ENCODE data around the gene C11orf54. TPM values are rescaled to one million over a fixed set of nuclear protein-coding genes. Genes with fewer than 3 reads are reported as not detected.
A peak's percentile ranks its signal among the peaks of the same experiment; 100 is the strongest.

C11orf54 gene
- total and polyA plus RNA-seq, 12 donors = 15.2 to 68.2 (median 33.7) TPM

DNA sequence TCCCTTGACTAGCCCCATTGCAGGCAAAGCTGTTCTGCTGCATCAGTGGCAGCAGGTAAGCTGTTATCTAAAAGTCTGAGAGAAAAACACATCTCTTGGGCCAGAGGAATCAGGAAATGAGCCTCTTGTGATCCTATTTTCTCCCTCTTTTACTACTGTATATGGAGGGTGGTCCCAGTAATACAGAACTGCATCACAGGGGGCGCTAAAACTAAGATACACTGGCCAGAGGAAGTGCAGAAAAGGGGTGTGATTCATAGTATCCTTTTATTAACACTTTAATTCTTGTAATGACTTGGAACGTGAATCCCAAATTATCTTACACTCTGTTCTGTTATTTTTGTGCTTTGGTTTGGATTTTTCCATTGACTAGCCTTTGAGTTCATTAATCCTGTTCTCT is 33.8 kb downstream of the C11orf54 start:
- H3K9me3 ChIP-seq (replicated peaks in 1 of 3) = no peaks in the 10 kb centered on the region
- no peak overlapping the region for H3K4me3 ChIP-seq
- H3K27ac ChIP-seq = no peak overlapping the region
- TF ChIP-seq CTCF (IDR thresholded peaks at IDR 0.05) (no peak), POLR2A (IDR thresholded peaks at IDR 0.05) (no peak)
- no peak for DNase-seq
- 53 to 63% (median 56%) methylated on average over 2 of the region's 2 CpGs for WGBS, 4 donors
- no peaks in the 10 kb centered on the region for H3K4me1 ChIP-seq (replicated peaks in 1 of 2)
- no peaks in the 10 kb centered on the region for H3K36me3 ChIP-seq (replicated peaks in 1 of 2)
- intact Hi-C loops (cut with DNase I) = no loop called here
- no peaks in the 10 kb centered on the region for H3K27me3 ChIP-seq

DNA sequence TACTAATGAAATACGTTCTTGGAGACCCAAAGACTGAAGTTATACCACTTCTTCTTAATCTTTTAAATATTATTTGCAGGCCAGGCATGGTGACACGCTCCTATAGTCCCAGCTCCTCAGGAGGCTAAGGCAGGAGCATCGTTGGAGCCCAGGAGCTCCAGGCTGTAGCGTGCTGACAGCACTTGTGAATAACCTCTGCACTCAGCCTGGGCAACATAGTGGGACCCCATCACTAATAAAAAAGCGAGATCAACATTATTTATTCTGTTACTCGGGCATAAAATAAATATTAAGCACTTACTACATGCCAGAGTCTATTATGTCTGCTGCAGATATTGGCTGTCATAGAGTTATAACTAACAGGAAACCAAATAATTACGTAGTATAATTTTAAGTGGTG is 41.9 kb downstream of the C11orf54 start:
- TF ChIP-seq CTCF (IDR thresholded peaks at IDR 0.05) (no peak), POLR2A (IDR thresholded peaks at IDR 0.05) (no peak)
- peaks cover 0 to 5% of the 10 kb centered on the region in 2 donors for H3K36me3 ChIP-seq (replicated peaks in 1 of 2)
- no peak for DNase-seq
- 55 to 70% (median 60%) methylated on average over 7 of the region's 7 CpGs for WGBS, 4 donors
- peak overlapping the region in 1 of 5 donors; percentile 94 for H3K27ac ChIP-seq
- H3K4me1 ChIP-seq (replicated peaks in 1 of 2) = peaks cover 20 to 35% of the 10 kb centered on the region in 2 donors
- peak overlapping the region in 2 of 4 donors; percentile 88 to 91 for H3K4me3 ChIP-seq
- no peaks in the 10 kb centered on the region for H3K27me3 ChIP-seq
- no peaks in the 10 kb centered on the region for H3K9me3 ChIP-seq (replicated peaks in 1 of 3)
- intact Hi-C loops (cut with DNase I) = loop anchor here in 1 of 2 donors (5.0 kb wide), 1 partner anchor 41 kb away; the partner anchor contains the start of genes C11orf54 and TAF1D

GRCh38 chr11:93783765-93784144 is 42.3 kb downstream of the C11orf54 start:
- TF ChIP-seq POLR2A (IDR thresholded peaks at IDR 0.05) (no peak), CTCF (IDR thresholded peaks at IDR 0.05) (no peak)
- intact Hi-C loops (cut with DNase I) = loop anchor here in 1 of 2 donors (5.0 kb wide), 1 partner anchor 41 kb away; the partner anchor contains the start of genes C11orf54 and TAF1D
- Histone ChIP-seq H3K27ac (peak overlapping the region in 3 of 5 donors; percentile 94 to 98 (median 95)), H3K9me3 (replicated peaks in 1 of 3) (no peaks in the 10 kb centered on the region), H3K27me3 (no peaks in the 10 kb centered on the region), H3K4me3 (peak overlapping the region in 2 of 4 donors; percentile 88 to 91), H3K36me3 (replicated peaks in 1 of 2) (peaks cover 0 to 8% of the 10 kb centered on the region in 2 donors), H3K4me1 (replicated peaks in 1 of 2) (peaks cover 20 to 35% of the 10 kb centered on the region in 2 donors)
- 1% methylated on average over 10 of the region's 10 CpGs for whole genome bisulfite sequencing, 4 donors
- DNase-seq = peak in 1 of 7 donors; percentile 19

DNA sequence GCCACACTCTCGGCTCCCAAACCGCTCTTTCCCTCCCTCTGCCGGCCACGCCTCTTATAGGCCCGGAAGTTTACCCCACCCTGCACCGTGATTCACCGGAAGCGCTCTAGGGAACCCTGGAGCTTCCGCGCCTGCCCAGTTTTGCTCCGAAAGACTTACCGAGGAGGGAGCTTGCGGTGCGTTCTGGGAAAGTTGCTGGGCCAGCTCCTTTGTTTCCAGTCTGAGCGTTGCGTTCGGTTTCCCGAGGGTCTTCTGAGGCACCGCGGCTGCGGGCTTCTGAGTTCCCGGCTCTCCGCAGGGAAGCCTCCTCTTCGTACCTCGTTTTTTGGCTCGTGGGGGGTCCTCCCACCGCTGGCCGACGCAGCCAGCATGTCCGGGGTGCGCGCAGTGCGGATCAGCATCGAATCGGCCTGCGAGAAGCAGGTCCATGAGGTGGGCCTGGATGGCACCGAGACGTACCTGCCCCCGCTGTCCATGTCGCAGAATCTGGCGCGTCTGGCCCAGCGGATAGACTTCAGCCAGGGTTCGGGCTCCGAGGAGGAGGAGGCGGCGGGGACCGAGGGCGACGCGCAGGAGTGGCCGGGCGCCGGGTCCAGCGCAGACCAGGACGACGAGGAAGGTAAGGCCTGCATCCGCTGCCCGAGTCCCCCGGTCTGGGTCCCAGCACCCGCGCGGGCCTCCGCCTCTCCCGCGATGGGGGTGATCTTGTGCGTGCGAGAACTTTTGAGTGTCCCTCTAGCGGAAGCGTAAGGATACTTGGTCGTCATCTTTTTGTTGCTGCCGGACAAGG is 42.9 kb downstream of the C11orf54 start, which contains the start of gene MED17:
Gene MED17, plus strand, starts transcription at position 138 of the 790 bp plus-strand sequence. Its CDS starts 232 bp downstream, at position 370.
- Histone ChIP-seq H3K4me1 (replicated peaks in 1 of 2) (peaks cover 20 to 35% of the 10 kb centered on the region in 2 donors), H3K9me3 (replicated peaks in 1 of 3) (no peaks in the 10 kb centered on the region), H3K27ac (peak within 1 kb of the TSS; percentile 89 to 98 (median 94)), H3K4me3 (peak within 1 kb of the TSS; percentile 83 to 91 (median 86)), H3K27me3 (no peaks in the 10 kb centered on the region), H3K36me3 (replicated peaks in 1 of 2) (peaks cover 0 to 11% of the 10 kb centered on the region in 2 donors)
- WGBS, 4 donors = 0 to 1% (median 0%) methylated on average over 7 to 72 of the region's 72 CpGs
- TF ChIP-seq CTCF (IDR thresholded peaks at IDR 0.05) = peak; percentile 29 to 55 (median 48)
- TF ChIP-seq POLR2A (IDR thresholded peaks at IDR 0.05) = peak; percentile 57 to 88
- DNase-seq = peak; percentile 91 to 96 (median 94)
- intact Hi-C loops (cut with DNase I) = loop anchor here in 1 of 2 donors (5.0 kb wide), 1 partner anchor 42 kb away; the partner anchor contains the start of genes C11orf54 and TAF1D

Measured in adrenal gland (tissue), 12 donors.